Measurements from ENCODE around the gene PMEPA1.

- no peak for TF ChIP-seq EP300 (IDR thresholded peaks at IDR 0.05)
- TF ChIP-seq POLR2A (IDR thresholded peaks at IDR 0.05), result no peak
Observed at GRCh38 chr20:57747861-57748481, 38.2 kb upstream of the PMEPA1 start.
